GM12878 (cell line): ENCODE results near the gene LMX1B. TPM values are rescaled to one million over a fixed set of nuclear protein-coding genes. Genes with fewer than 3 reads are reported as not detected.

Source experiments
- ATAC-seq: fragments of 200-7000 bp; cut with Tn5 transposase; 3 replicates; pipeline ENCODE4 v1.9.1; 2020; ENCODE audit warnings: mild to moderate bottlenecking, moderate library complexity
- BruUV-seq: library from RNA; stranded (reverse); fragments of 400-500 nt; replicated peaks from 2 replicates; lab custom pipeline; 2021; lab: Mats Ljungman, UMichigan
- CTCF ChIA-PET: fragments of 300-600 bp; sonication (Branson Sonifier 250); formaldehyde crosslinking; extraction: SDS; loops from one replicate; lab custom pipeline; 2021; ENCODE audit warnings: inconsistent platforms; lab: Yijun Ruan, JAX
- POLR2A ChIA-PET: fragments of 350-600 bp; formaldehyde crosslinking; extraction: SDS; loops from one replicate; lab custom pipeline; 2021; ENCODE audit warnings: inconsistent platforms; lab: Charles Lee
- RAD21 ChIA-PET: fragments of 300-600 bp; sonication (Branson Sonifier 250); formaldehyde crosslinking; loops from one replicate; lab custom pipeline; 2023; ENCODE audit warnings: antibody characterized with exemption; ENCODE audit not compliant: unreplicated experiment; lab: Charles Lee
- SMC1A ChIA-PET: fragments of 300-600 bp; sonication (Branson Sonifier 250); formaldehyde crosslinking; loops from one replicate; lab custom pipeline; 2023; ENCODE audit not compliant: unreplicated experiment, uncharacterized antibody; lab: Charles Lee
- DNase-seq: peaks from one replicate; pipeline ENCODE4 v3.0.0-alpha.2; 2011; ENCODE audit warnings: low read depth, low spot score
- FAIRE-seq: peaks from 3 replicates; lab custom pipeline; 2011; peaks lifted over from hg19 to GRCh38; lab: Jason Lieb, UNC
- H2AFZ ChIP-seq: 2 replicates; pipeline ENCODE4 v1.6.0; 2011; ENCODE audit warnings: low read depth, low read length, control low read depth; ENCODE audit not compliant: control insufficient read depth
- H3K27ac ChIP-seq: 2 replicates; pipeline ENCODE4 v1.5.1; 2011; ENCODE audit warnings: control low read depth; ENCODE audit not compliant: control insufficient read depth, insufficient read depth
- H3K27me3 ChIP-seq, 2 experiments: replicated peaks in 1 of 2; 2 replicates each; pipeline versions ENCODE4 v1.6.0 to v1.6.1; 2011; ENCODE audit warnings: low read length in 1 of 2; ENCODE audit not compliant: control insufficient read depth in 2 of 2, insufficient read depth in 2 of 2
- H3K36me3 ChIP-seq, 2 experiments: 2 replicates each; pipeline ENCODE4 v1.5.1; 2011; ENCODE audit warnings: low read length in 1 of 2; ENCODE audit not compliant: control insufficient read depth in 2 of 2, insufficient read depth in 2 of 2
- H3K4me1 ChIP-seq: 2 replicates; pipeline ENCODE4 v1.6.1; 2011; ENCODE audit warnings: mild to moderate bottlenecking, low read length, moderate library complexity, mixed read lengths; ENCODE audit not compliant: control insufficient read depth, insufficient read depth
- H3K4me2 ChIP-seq: 2 replicates; pipeline ENCODE4 v1.6.0; 2011; ENCODE audit warnings: control low read depth; ENCODE audit not compliant: control insufficient read depth, insufficient read depth
- H3K4me3 ChIP-seq: fragments of 200-600 bp; sonication (generic); 2 replicates; pipeline ENCODE4 v1.5.1; 2016
- H3K79me2 ChIP-seq: 2 replicates; pipeline ENCODE4 v1.6.0; 2011; ENCODE audit warnings: low read length; ENCODE audit not compliant: control insufficient read depth, insufficient read depth
- H3K9ac ChIP-seq: 2 replicates; pipeline ENCODE4 v1.8.0; 2011; ENCODE audit warnings: low read length, control low read depth, mixed read lengths; ENCODE audit not compliant: control insufficient read depth, insufficient read depth
- H3K9me3 ChIP-seq: replicated peaks from 3 replicates; pipeline ENCODE4 v1.5.1; 2011; ENCODE audit warnings: mild to moderate bottlenecking, low read length; ENCODE audit not compliant: control insufficient read depth, insufficient read depth
- H4K20me1 ChIP-seq: 2 replicates; pipeline ENCODE4 v1.6.0; 2011; ENCODE audit not compliant: control insufficient read depth, insufficient read depth
- CREM ChIP-seq: IDR thresholded peaks from 2 replicates; pipeline ENCODE4 v1.6.1; 2014; ENCODE audit warnings: antibody characterized with exemption, low read depth
- ETV6 ChIP-seq, 2 experiments: fragments of 450-650 bp in 1 of 2; IDR thresholded peaks in 1 of 2; conservative IDR thresholded peaks in 1 of 2; 2 replicates each; pipeline ENCODE4 v1.6.1; 2014; ENCODE audit warnings: antibody characterized with exemption in 1 of 2, borderline replicate concordance in 1 of 2, low read depth in 1 of 2, mild to moderate bottlenecking in 1 of 2, moderate library complexity in 1 of 2
- FOXK2 ChIP-seq: fragments of 450-650 bp; IDR thresholded peaks from 2 replicates; pipeline ENCODE4 v1.6.1; 2017; ENCODE audit warnings: mild to moderate bottlenecking, moderate library complexity
- FOXM1 ChIP-seq: IDR thresholded peaks from 2 replicates; pipeline ENCODE4 v1.6.1; 2012; ENCODE audit warnings: low read depth, mild to moderate bottlenecking, inconsistent platforms, low read length, moderate library complexity
- MYB ChIP-seq: fragments of 150-350 bp; IDR thresholded peaks from 2 replicates; pipeline ENCODE4 v1.6.1; 2014; ENCODE audit warnings: mild to moderate bottlenecking, low read depth, low read length, borderline replicate concordance
- RAD21 ChIP-seq: IDR thresholded peaks from 2 replicates; pipeline ENCODE4 v1.6.1; 2011; ENCODE audit warnings: mild to moderate bottlenecking, low read depth, low read length, moderate library complexity; ENCODE audit not compliant: insufficient read depth
- TARDBP ChIP-seq: IDR thresholded peaks from 2 replicates; pipeline ENCODE4 v1.6.1; 2016; ENCODE audit warnings: borderline replicate concordance
- TCF12 ChIP-seq: IDR thresholded peaks from 2 replicates; pipeline ENCODE4 v1.6.1; 2011; ENCODE audit warnings: low read depth, mild to moderate bottlenecking, low read length
- WRNIP1 ChIP-seq: IDR thresholded peaks from 2 replicates; pipeline ENCODE4 v1.6.1; 2011; ENCODE audit warnings: low read depth, low read length, improper control_type of control experiment, borderline replicate concordance
- ZNF622 ChIP-seq: fragments of 450-650 bp; IDR thresholded peaks from 2 replicates; pipeline ENCODE4 v1.6.1; 2017; ENCODE audit warnings: mild to moderate bottlenecking, inconsistent platforms
- WGBS: methylation state at CpG from one replicate; pipeline ENCODE4 v1.1.6; 2016; ENCODE audit warnings: low lambda C conversion rate; ENCODE audit not compliant: insufficient replicate concordance, insufficient coverage; ENCODE audit errors: missing lambda C conversion rate; 5-methylcytosine and 5-hydroxymethylcytosine counted together
- in situ Hi-C: fragments of 300-500 bp; cut with MboI; formaldehyde crosslinking; loops from 9 replicates; pipeline ENCODE4 v1.14.3; 2018; ENCODE audit warnings: mixed read lengths
- intact Hi-C: fragments of 100-400 bp; cut with micrococcal nuclease; formaldehyde crosslinking; loops from one replicate; pipeline ENCODE4 v1.14.2; 2022; ENCODE audit not compliant: unreplicated experiment
- polyA plus RNA-seq, 11 experiments: library from polyadenylated mRNA; depleted of rRNA in 4 of 11; unstranded in 6 of 11; stranded (reverse) in 5 of 11; fragments of >200 nt; fragmentation: Nextera tagmentation in 4 of 11; fragmentation: Illumina TruSeq in 1 of 11; extraction: Ambion mirVana in 4 of 11; extraction: Trizol in 1 of 11; gene quantifications; 1 replicate in 1 of 11; 2 replicates in 10 of 11; pipeline versions ENCODE4 v1.2.1 to v1.2.3, GENCODE V29; 2011 to 2016; ENCODE audit warnings: inconsistent platforms in 2 of 11, missing spikeins in 2 of 11, low read depth in 1 of 11
- total RNA-seq, 4 experiments: library from RNA; depleted of rRNA in 3 of 4; stranded (reverse); fragments of >200 nt in 3 of 4; fragmentation: Illumina TruSeq in 1 of 4; extraction: Trizol in 1 of 4; gene quantifications; 2 replicates each; pipeline versions ENCODE4 v1.2.1 to v1.2.3, GENCODE V29; 2013 to 2021
- TF ChIP-seq, protein P1 (sequence below): fragments of 450-650 bp; IDR thresholded peaks from 2 replicates; pipeline ENCODE4 v1.6.1; 2017; ENCODE audit warnings: mild to moderate bottlenecking, moderate library complexity
- TF ChIP-seq, protein P2 (sequence below): fragments of 450-650 bp; conservative IDR thresholded peaks from 2 replicates; pipeline ENCODE4 v1.6.1; 2017; ENCODE audit warnings: mild to moderate bottlenecking, moderate library complexity
- TF ChIP-seq, protein P3 (sequence below): fragments of 450-650 bp; IDR thresholded peaks from 2 replicates; pipeline ENCODE4 v1.6.1; 2017; ENCODE audit warnings: low read depth, mild to moderate bottlenecking, moderate library complexity

LMX1B gene
- total and polyA plus RNA-seq, 10 of the 15 experiments (the other 5 are each of a cell fraction or from before 2014, with no cell fraction given) = not detected

DNA sequence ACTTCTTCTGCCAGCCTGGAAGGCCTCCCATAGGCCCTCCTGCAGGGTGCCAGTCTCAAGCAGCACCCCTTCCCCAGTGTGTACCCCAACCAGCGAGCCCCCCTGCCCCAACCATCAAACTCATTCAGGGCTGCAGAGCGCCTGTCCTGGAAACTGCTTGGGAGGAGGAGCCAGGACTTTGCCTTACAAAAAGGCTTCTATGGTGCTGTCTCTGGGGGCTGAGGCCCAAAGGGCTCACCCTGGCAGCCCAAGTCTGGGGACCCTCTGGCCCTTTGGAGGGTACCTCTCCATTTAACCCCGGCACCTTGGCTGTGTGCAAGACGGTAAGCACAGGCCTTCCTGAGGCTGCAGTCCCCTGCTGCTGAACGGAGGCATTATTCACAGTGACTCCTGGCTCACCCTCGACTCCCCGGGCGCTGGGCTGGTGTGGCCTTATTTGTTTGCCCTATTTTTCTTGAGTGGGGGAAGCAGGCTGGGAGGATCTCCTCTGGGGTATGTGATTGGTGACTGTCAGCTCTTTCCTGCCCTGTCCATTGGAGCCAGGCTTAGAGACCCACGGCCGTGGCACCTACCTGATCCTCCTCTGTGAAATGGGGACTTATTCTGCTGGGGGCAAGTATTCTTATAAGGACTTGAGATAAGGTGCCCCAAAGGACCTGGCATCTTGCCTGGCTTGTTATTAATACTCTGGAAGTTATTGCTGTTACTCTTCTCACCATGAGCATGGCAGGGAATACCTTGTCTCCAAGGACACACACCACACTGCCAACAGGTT is 5.8 kb downstream of the LMX1B start (continued):
- TF ChIP-seq, protein P1, sequence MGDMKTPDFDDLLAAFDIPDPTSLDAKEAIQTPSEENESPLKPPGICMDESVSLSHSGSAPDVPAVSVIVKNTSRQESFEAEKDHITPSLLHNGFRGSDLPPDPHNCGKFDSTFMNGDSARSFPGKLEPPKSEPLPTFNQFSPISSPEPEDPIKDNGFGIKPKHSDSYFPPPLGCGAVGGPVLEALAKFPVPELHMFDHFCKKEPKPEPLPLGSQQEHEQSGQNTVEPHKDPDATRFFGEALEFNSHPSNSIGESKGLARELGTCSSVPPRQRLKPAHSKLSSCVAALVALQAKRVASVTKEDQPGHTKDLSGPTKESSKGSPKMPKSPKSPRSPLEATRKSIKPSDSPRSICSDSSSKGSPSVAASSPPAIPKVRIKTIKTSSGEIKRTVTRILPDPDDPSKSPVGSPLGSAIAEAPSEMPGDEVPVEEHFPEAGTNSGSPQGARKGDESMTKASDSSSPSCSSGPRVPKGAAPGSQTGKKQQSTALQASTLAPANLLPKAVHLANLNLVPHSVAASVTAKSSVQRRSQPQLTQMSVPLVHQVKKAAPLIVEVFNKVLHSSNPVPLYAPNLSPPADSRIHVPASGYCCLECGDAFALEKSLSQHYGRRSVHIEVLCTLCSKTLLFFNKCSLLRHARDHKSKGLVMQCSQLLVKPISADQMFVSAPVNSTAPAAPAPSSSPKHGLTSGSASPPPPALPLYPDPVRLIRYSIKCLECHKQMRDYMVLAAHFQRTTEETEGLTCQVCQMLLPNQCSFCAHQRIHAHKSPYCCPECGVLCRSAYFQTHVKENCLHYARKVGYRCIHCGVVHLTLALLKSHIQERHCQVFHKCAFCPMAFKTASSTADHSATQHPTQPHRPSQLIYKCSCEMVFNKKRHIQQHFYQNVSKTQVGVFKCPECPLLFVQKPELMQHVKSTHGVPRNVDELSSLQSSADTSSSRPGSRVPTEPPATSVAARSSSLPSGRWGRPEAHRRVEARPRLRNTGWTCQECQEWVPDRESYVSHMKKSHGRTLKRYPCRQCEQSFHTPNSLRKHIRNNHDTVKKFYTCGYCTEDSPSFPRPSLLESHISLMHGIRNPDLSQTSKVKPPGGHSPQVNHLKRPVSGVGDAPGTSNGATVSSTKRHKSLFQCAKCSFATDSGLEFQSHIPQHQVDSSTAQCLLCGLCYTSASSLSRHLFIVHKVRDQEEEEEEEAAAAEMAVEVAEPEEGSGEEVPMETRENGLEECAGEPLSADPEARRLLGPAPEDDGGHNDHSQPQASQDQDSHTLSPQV = no peak
- TF ChIP-seq, all 136 proteins: peak for 0

DNA sequence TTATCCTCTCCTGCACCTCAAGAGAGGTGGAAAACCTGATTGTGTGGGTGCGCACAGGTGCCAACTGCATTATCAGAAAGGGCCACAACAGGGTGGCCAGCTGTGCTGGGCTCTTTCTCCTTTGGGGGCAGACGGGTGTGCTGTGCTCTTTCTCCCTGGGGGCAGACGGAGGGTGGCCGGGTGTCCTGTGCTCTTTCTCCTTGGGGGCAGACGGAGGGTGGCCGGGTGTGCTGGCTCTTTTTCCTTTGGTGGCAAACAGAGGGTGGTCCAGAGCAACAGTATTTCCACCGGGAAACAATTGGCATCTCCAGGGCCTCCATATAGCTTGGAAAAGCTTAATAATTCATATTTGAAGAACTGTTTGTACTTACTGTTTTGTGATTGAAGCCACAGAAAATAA is 6.8 kb downstream of the LMX1B start:
- no TSS peak for BruUV-seq
- ChIA-PET SMC1A (no interaction called here), CTCF (no interaction called here), RAD21 (no interaction called here), POLR2A (no interaction called here)
- FAIRE-seq (no peak), ATAC-seq (no peak), DNase-seq (no peak)
- 0% methylated on average over 7 of the region's 7 CpGs for WGBS
- in situ Hi-C loops = no loop called here
- no peaks in the 10 kb centered on the region for H3K79me2 ChIP-seq
- intact Hi-C loops = no loop called here
- H4K20me1 ChIP-seq = no peaks in the 10 kb centered on the region
- peaks cover 27 to 49% of the 10 kb centered on the region in 2 experiments for H3K27me3 ChIP-seq
- H3K9me3 ChIP-seq = no peaks in the 10 kb centered on the region
- no peak overlapping the region for H3K4me3 ChIP-seq
- H3K9ac ChIP-seq = no peak overlapping the region
- no peak overlapping the region for H3K4me2 ChIP-seq
- no peaks in the 10 kb centered on the region for H3K4me1 ChIP-seq
- no peaks in the 10 kb centered on the region for H3K36me3 ChIP-seq
- no peak overlapping the region for H3K27ac ChIP-seq
- H2AFZ ChIP-seq = no peak overlapping the region
- TF ChIP-seq WRNIP1 = no peak
- no peak for TF ChIP-seq MYB
- TF ChIP-seq, protein P2, sequence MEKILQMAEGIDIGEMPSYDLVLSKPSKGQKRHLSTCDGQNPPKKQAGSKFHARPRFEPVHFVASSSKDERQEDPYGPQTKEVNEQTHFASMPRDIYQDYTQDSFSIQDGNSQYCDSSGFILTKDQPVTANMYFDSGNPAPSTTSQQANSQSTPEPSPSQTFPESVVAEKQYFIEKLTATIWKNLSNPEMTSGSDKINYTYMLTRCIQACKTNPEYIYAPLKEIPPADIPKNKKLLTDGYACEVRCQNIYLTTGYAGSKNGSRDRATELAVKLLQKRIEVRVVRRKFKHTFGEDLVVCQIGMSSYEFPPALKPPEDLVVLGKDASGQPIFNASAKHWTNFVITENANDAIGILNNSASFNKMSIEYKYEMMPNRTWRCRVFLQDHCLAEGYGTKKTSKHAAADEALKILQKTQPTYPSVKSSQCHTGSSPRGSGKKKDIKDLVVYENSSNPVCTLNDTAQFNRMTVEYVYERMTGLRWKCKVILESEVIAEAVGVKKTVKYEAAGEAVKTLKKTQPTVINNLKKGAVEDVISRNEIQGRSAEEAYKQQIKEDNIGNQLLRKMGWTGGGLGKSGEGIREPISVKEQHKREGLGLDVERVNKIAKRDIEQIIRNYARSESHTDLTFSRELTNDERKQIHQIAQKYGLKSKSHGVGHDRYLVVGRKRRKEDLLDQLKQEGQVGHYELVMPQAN = no peak
- no peak for TF ChIP-seq FOXM1
- TF ChIP-seq TCF12 = no peak
- TF ChIP-seq, protein P3, sequence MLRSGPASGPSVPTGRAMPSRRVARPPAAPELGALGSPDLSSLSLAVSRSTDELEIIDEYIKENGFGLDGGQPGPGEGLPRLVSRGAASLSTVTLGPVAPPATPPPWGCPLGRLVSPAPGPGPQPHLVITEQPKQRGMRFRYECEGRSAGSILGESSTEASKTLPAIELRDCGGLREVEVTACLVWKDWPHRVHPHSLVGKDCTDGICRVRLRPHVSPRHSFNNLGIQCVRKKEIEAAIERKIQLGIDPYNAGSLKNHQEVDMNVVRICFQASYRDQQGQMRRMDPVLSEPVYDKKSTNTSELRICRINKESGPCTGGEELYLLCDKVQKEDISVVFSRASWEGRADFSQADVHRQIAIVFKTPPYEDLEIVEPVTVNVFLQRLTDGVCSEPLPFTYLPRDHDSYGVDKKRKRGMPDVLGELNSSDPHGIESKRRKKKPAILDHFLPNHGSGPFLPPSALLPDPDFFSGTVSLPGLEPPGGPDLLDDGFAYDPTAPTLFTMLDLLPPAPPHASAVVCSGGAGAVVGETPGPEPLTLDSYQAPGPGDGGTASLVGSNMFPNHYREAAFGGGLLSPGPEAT = no peak
- TF ChIP-seq FOXK2 = no peak
- no peak for TF ChIP-seq ETV6 (conservative IDR thresholded peaks at IDR 0.05 in 1 of 2, IDR thresholded peaks at IDR 0.05 in 1 of 2; ENCODE audit: borderline replicate concordance in 1 of 2, low read depth in 1 of 2)
- TF ChIP-seq RAD21 = no peak
- no peak for TF ChIP-seq ZNF622
- no peak for TF ChIP-seq CREM
- TF ChIP-seq TARDBP = no peak
